ENCODE measurements around the gene TRMU. TPM values are rescaled to one million over a fixed set of nuclear protein-coding genes. Genes with fewer than 3 reads are reported as not detected.

The TRMU gene
- total RNA-seq, 5 donors from 2014 or later (not counting 1 experiment from before 2014, with no cell fraction given), result 62.8 to 92.1 (median 77.5) TPM

GRCh38 chr22:46365166-46365624 lies 29.7 kb downstream of the TRMU start:
- peaks cover 0 to 45% of the 10 kb centered on the region in 2 experiments for H3K4me1 ChIP-seq (ENCODE audit: control insufficient read depth in 1 of 2, extremely low read depth in 1 of 2, insufficient read depth in 2 of 2, low read length in 2 of 2)
- WGBS (ENCODE audit: insufficient coverage), result 89% methylated on average over 18 of the region's 22 CpGs

GRCh38 chr22:46366327-46366731 lies 30.8 kb downstream of the TRMU start:
- Histone ChIP-seq H3K4me3 (ENCODE audit: control insufficient read depth in 1 of 2, extremely low read depth in 1 of 2, low read length in 1 of 2) (peak overlapping the region in 1 of 2 donors; percentile 5), H3K9me3 (no peaks in the 10 kb centered on the region), H3K36me3 (ENCODE audit: control insufficient read depth in 2 of 2, extremely low read depth in 1 of 2, insufficient read depth in 1 of 2, low read length in 1 of 2) (peaks cover 0 to 5% of the 10 kb centered on the region in 2 donors), H3K27me3 (replicated peaks in 1 of 2; ENCODE audit: control insufficient read depth in 2 of 2, extremely low read depth in 1 of 2, insufficient read depth in 2 of 2, low read length in 1 of 2) (peaks cover 0 to 55% of the 10 kb centered on the region in 2 experiments), H3K4me1 (ENCODE audit: control insufficient read depth in 1 of 2, extremely low read depth in 1 of 2, insufficient read depth in 2 of 2, low read length in 2 of 2) (peaks cover 2 to 57% of the 10 kb centered on the region in 2 experiments), H3K27ac (ENCODE audit: low read length) (no peak overlapping the region)
- Mint-ChIP-seq H3K9me3 (no peaks in the 10 kb centered on the region), H3K27ac (no peak overlapping the region), H3K36me3 (no peaks in the 10 kb centered on the region), H3K4me3 (no peak overlapping the region), H3K27me3 (peaks cover under 1 to 12% of the 10 kb centered on the region in 2 donors), H3K4me1 (peaks cover 18 to 23% (median 22%) of the 10 kb centered on the region in 3 donors)
- DNase-seq, result no peak
- CTCF ChIA-PET, result no interaction called here
- POLR2A ChIA-PET, result no interaction called here
- ATAC-seq (replicated peaks in 1 of 4), result no peak
- WGBS (ENCODE audit: insufficient coverage), result 84% methylated on average over 19 of the region's 19 CpGs

More at GRCh38 chr22:46365166-46365624, 29.7 kb downstream of the TRMU start:
- H3K4me3 Mint-ChIP-seq, result no peak overlapping the region
- peaks cover 1 to 5% (median 4%) of the 10 kb centered on the region in 3 donors for H3K9me3 Mint-ChIP-seq
- Histone ChIP-seq H3K4me3 (ENCODE audit: control insufficient read depth in 1 of 2, extremely low read depth in 1 of 2, low read length in 1 of 2) (no peak overlapping the region), H3K9me3 (no peaks in the 10 kb centered on the region), H3K27ac (ENCODE audit: low read length) (no peak overlapping the region), H3K27me3 (replicated peaks in 1 of 2; ENCODE audit: control insufficient read depth in 2 of 2, extremely low read depth in 1 of 2, insufficient read depth in 2 of 2, low read length in 1 of 2) (peaks cover 0 to 55% of the 10 kb centered on the region in 2 experiments), H3K36me3 (ENCODE audit: control insufficient read depth in 2 of 2, extremely low read depth in 1 of 2, insufficient read depth in 1 of 2, low read length in 1 of 2) (peaks cover 0 to 5% of the 10 kb centered on the region in 2 donors)
- no peak for DNase-seq
- peaks cover 0 to 9% of the 10 kb centered on the region in 2 donors for H3K27me3 Mint-ChIP-seq
- ChIA-PET CTCF (no interaction called here), POLR2A (no interaction called here)
- no peak for ATAC-seq (replicated peaks in 1 of 4)
- H3K36me3 Mint-ChIP-seq, result no peaks in the 10 kb centered on the region
- peaks cover 8 to 12% (median 11%) of the 10 kb centered on the region in 3 donors for H3K4me1 Mint-ChIP-seq
- H3K27ac Mint-ChIP-seq, result no peak overlapping the region

- Histone ChIP-seq H3K9me3 (no peaks in the 10 kb centered on the region), H3K27me3 (replicated peaks in 1 of 2; ENCODE audit: control insufficient read depth in 2 of 2, extremely low read depth in 1 of 2, insufficient read depth in 2 of 2, low read length in 1 of 2) (peaks cover 0 to 53% of the 10 kb centered on the region in 2 experiments), H3K4me3 (ENCODE audit: control insufficient read depth in 1 of 2, extremely low read depth in 1 of 2, low read length in 1 of 2) (peak overlapping the region; percentile 4 to 56), H3K36me3 (ENCODE audit: control insufficient read depth in 2 of 2, extremely low read depth in 1 of 2, insufficient read depth in 1 of 2, low read length in 1 of 2) (peaks cover 0 to 5% of the 10 kb centered on the region in 2 donors), H3K4me1 (ENCODE audit: control insufficient read depth in 1 of 2, extremely low read depth in 1 of 2, insufficient read depth in 2 of 2, low read length in 2 of 2) (peaks cover 2 to 64% of the 10 kb centered on the region in 2 experiments), H3K27ac (ENCODE audit: low read length) (no peak overlapping the region)
- H3K9me3 Mint-ChIP-seq, result no peaks in the 10 kb centered on the region
- H3K4me1 Mint-ChIP-seq, result peaks cover 18 to 31% (median 30%) of the 10 kb centered on the region in 3 donors
- peak overlapping the region in 1 of 2 donors; percentile 57 for H3K27ac Mint-ChIP-seq
- ATAC-seq (replicated peaks in 1 of 4) (peak in 2 of 4 experiments; percentile 20 to 29), DNase-seq (peak in 9 of 35 experiments; percentile 4 to 61 (median 34))
- peak overlapping the region; percentile 8 to 58 (median 17) for H3K4me3 Mint-ChIP-seq
- 59% methylated on average over 38 of the region's 45 CpGs for WGBS (ENCODE audit: insufficient coverage)
- H3K36me3 Mint-ChIP-seq, result no peaks in the 10 kb centered on the region
- H3K27me3 Mint-ChIP-seq, result peaks cover 8 to 16% of the 10 kb centered on the region in 2 donors
- ChIA-PET CTCF (interaction anchor here (0.6 to 1.8 kb wide), 10 partner anchors 26 to 428 kb away, joined by 3 to 19 read pairs (median 4); partner anchors contain the start of genes GTSE1 (in 1 of the 2) and TRMU (in 1 of the 2)), POLR2A (interaction anchor here in 1 of 2 donors (0.6 kb wide), 1 partner anchor 132 kb away, joined by 10 read pairs; no protein-coding TSS in a partner anchor)
Measured at GRCh38 chr22:46366801-46367706, 31.5 kb downstream of the TRMU start.

GRCh38 chr22:46367707-46368191 lies 32.2 kb downstream of the TRMU start:
- Histone ChIP-seq H3K4me3 (ENCODE audit: control insufficient read depth in 1 of 2, extremely low read depth in 1 of 2, low read length in 1 of 2) (peak overlapping the region; percentile 4 to 56), H3K4me1 (ENCODE audit: control insufficient read depth in 1 of 2, extremely low read depth in 1 of 2, insufficient read depth in 2 of 2, low read length in 2 of 2) (peaks cover 2 to 67% of the 10 kb centered on the region in 2 experiments), H3K36me3 (ENCODE audit: control insufficient read depth in 2 of 2, extremely low read depth in 1 of 2, insufficient read depth in 1 of 2, low read length in 1 of 2) (peaks cover 0 to 5% of the 10 kb centered on the region in 2 donors), H3K9me3 (no peaks in the 10 kb centered on the region), H3K27me3 (replicated peaks in 1 of 2; ENCODE audit: control insufficient read depth in 2 of 2, extremely low read depth in 1 of 2, insufficient read depth in 2 of 2, low read length in 1 of 2) (peaks cover 0 to 53% of the 10 kb centered on the region in 2 experiments), H3K27ac (ENCODE audit: low read length) (no peak overlapping the region)
- Mint-ChIP-seq H3K4me3 (peak overlapping the region in 2 of 3 donors; percentile 8 to 58), H3K9me3 (no peaks in the 10 kb centered on the region), H3K36me3 (no peaks in the 10 kb centered on the region), H3K27me3 (peaks cover 9 to 16% of the 10 kb centered on the region in 2 donors), H3K27ac (no peak overlapping the region), H3K4me1 (peaks cover 20 to 36% (median 32%) of the 10 kb centered on the region in 3 donors)
- peak; percentile 50 to 73 (median 54) for ATAC-seq (replicated peaks in 1 of 4)
- WGBS (ENCODE audit: insufficient coverage), result 10% methylated on average over 12 of the region's 19 CpGs
- peak; percentile 32 to 86 (median 60) for DNase-seq
- POLR2A ChIA-PET, result interaction anchor here in 1 of 2 donors (0.6 kb wide), 1 partner anchor 132 kb away, joined by 10 read pairs; no protein-coding TSS in a partner anchor
- CTCF ChIA-PET, result interaction anchor here (0.6 to 1.8 kb wide), 11 partner anchors 25 to 428 kb away, joined by 3 to 19 read pairs (median 3); partner anchors contain the start of genes GTSE1 (in 1 of the 2) and TRMU (in 1 of the 2)

GRCh38 chr22:46368422-46368821 lies 32.9 kb downstream of the TRMU start:
- H3K4me3 Mint-ChIP-seq, result no peak overlapping the region
- Histone ChIP-seq H3K9me3 (no peaks in the 10 kb centered on the region), H3K36me3 (ENCODE audit: control insufficient read depth in 2 of 2, extremely low read depth in 1 of 2, insufficient read depth in 1 of 2, low read length in 1 of 2) (peaks cover 0 to 5% of the 10 kb centered on the region in 2 donors), H3K27me3 (replicated peaks in 1 of 2; ENCODE audit: control insufficient read depth in 2 of 2, extremely low read depth in 1 of 2, insufficient read depth in 2 of 2, low read length in 1 of 2) (peaks cover 0 to 51% of the 10 kb centered on the region in 2 experiments), H3K27ac (ENCODE audit: low read length) (no peak overlapping the region), H3K4me3 (ENCODE audit: control insufficient read depth in 1 of 2, extremely low read depth in 1 of 2, low read length in 1 of 2) (no peak overlapping the region), H3K4me1 (ENCODE audit: control insufficient read depth in 1 of 2, extremely low read depth in 1 of 2, insufficient read depth in 2 of 2, low read length in 2 of 2) (peaks cover 2 to 74% of the 10 kb centered on the region in 2 experiments)
- CTCF ChIA-PET, result interaction anchor here (0.6 to 1.8 kb wide), 5 partner anchors 24 to 175 kb away, joined by 3 to 19 read pairs (median 5); no protein-coding TSS in a partner anchor
- no peaks in the 10 kb centered on the region for H3K9me3 Mint-ChIP-seq
- peaks cover 24 to 40% (median 36%) of the 10 kb centered on the region in 3 donors for H3K4me1 Mint-ChIP-seq
- peaks cover 9 to 19% of the 10 kb centered on the region in 2 donors for H3K27me3 Mint-ChIP-seq
- H3K27ac Mint-ChIP-seq, result no peak overlapping the region
- WGBS (ENCODE audit: insufficient coverage), result 79% methylated on average over 7 of the region's 12 CpGs
- no peak for DNase-seq
- no peak for ATAC-seq (replicated peaks in 1 of 4)
- POLR2A ChIA-PET, result no interaction called here
- H3K36me3 Mint-ChIP-seq, result no peaks in the 10 kb centered on the region

All from T-cell (primary cell).